Caco-2 (cell line): ENCODE measurements around the gene FAM131A. TPM values are rescaled to one million over a fixed set of nuclear protein-coding genes. Genes with fewer than 3 reads are reported as not detected.

Experiments
- BruUV-seq: library from RNA; stranded (reverse); fragments of 400-500 nt; replicated peaks from 2 replicates; lab custom pipeline; 2021; lab: Mats Ljungman, UMichigan
- CTCF ChIA-PET: fragments of 300-600 bp; sonication (Branson Sonifier 250); formaldehyde crosslinking; loops from one replicate; lab custom pipeline; 2022; ENCODE audit warnings: antibody characterized with exemption; lab: Charles Lee
- POLR2A ChIA-PET: fragments of 300-600 bp; sonication (Branson Sonifier 250); formaldehyde crosslinking; loops from one replicate; lab custom pipeline; 2022; ENCODE audit warnings: antibody characterized with exemption; lab: Charles Lee
- DNase-seq, 2 experiments: peaks; one replicate each; pipeline versions ENCODE4 v3.0.0 to v3.0.0-alpha.2; 2020 to 2022
- H3K27me3 ChIP-seq: replicated peaks from 2 replicates; pipeline ENCODE4 v1.6.0; 2011; ENCODE audit warnings: low read length; ENCODE audit not compliant: control insufficient read depth, insufficient read depth
- H3K36me3 ChIP-seq: 2 replicates; pipeline ENCODE4 v1.5.1; 2011; ENCODE audit warnings: low read length; ENCODE audit not compliant: control insufficient read depth, insufficient read depth
- H3K4me1 ChIP-seq: fragments of 250-450 bp; sonication (Bioruptor Pico); 2 replicates; pipeline ENCODE4 v1.5.1; 2020; ENCODE audit warnings: mild to moderate bottlenecking
- H3K4me3 ChIP-seq: 2 replicates; pipeline ENCODE4 v1.5.1; 2011; ENCODE audit warnings: low read depth, mild to moderate bottlenecking, control low read depth, low read length
- H3K9me3 ChIP-seq: fragments of 250-450 bp; sonication (Bioruptor Pico); 2 replicates; pipeline ENCODE4 v1.5.1; 2020; ENCODE audit warnings: mild to moderate bottlenecking, moderate library complexity
- H3K27ac Mint-ChIP-seq: one replicate; pipeline ENCODE4 v1.8.0; 2022; ENCODE audit warnings: mixed read lengths; ENCODE audit not compliant: unreplicated experiment
- H3K27me3 Mint-ChIP-seq: one replicate; pipeline ENCODE4 v1.8.0; 2022; ENCODE audit warnings: mixed read lengths; ENCODE audit not compliant: insufficient read depth, unreplicated experiment
- H3K36me3 Mint-ChIP-seq: one replicate; pipeline ENCODE4 v1.8.0; 2022; ENCODE audit warnings: mild to moderate bottlenecking, mixed read lengths; ENCODE audit not compliant: insufficient read depth, unreplicated experiment
- H3K4me1 Mint-ChIP-seq: one replicate; pipeline ENCODE4 v1.8.0; 2022; ENCODE audit warnings: low read depth, mixed read lengths; ENCODE audit not compliant: unreplicated experiment
- H3K4me3 Mint-ChIP-seq: one replicate; pipeline ENCODE4 v1.8.0; 2022; ENCODE audit warnings: mild to moderate bottlenecking, moderate library complexity, mixed read lengths; ENCODE audit not compliant: unreplicated experiment
- H3K9me3 Mint-ChIP-seq: one replicate; pipeline ENCODE4 v1.8.0; 2022; ENCODE audit warnings: mixed read lengths; ENCODE audit not compliant: unreplicated experiment
- CTCF ChIP-seq, 2 experiments: fragments of 200-600 bp in 1 of 2; IDR thresholded peaks; 1 replicate in 1 of 2; 2 replicates in 1 of 2; pipeline versions ENCODE4 v1.5.1 to v1.8.0; 2011 to 2022; ENCODE audit warnings: antibody characterized with exemption in 1 of 2, control low read depth in 1 of 2, inconsistent platforms in 1 of 2, low read depth in 1 of 2, low read length in 1 of 2, mild to moderate bottlenecking in 1 of 2, moderate library complexity in 1 of 2; ENCODE audit not compliant: insufficient read depth in 1 of 2, severe bottlenecking in 1 of 2, unreplicated experiment in 1 of 2
- intact Hi-C: fragments of 100-400 bp; cut with micrococcal nuclease; formaldehyde crosslinking; loops from one replicate; pipeline ENCODE4 v1.10.0; 2022; ENCODE audit not compliant: unreplicated experiment
- total RNA-seq: library from RNA; stranded (reverse); gene quantifications from 2 replicates; pipeline ENCODE4 v1.2.3, GENCODE V29; 2022

FAM131A gene
- total RNA-seq, 1 experiment from 2014 or later: 6.1 TPM

DNA sequence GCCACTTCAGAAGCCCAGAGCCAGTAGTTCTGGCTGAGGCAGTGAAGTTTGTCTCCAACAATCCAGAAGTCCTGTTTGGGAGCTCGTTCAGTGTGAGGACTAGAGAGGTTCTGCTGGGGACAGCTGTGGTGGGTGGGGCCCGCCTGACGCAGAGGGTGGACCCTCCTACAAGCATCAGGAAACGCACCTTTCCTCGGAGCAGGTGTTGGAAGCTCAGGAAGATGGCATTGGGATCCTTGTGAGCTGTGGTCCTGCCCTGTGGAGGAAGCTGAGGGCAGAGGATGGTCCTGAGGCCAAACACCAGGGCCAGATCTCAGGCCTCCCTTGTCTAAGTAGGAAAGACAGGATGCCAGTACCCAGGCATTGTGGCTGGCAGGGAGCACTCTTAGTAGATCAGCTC is 35.5 kb downstream of the FAM131A start:
- Mint-ChIP-seq H3K4me1 (peaks cover 7% of the 10 kb centered on the region), H3K4me3 (no peak overlapping the region), H3K36me3 (peaks cover 18% of the 10 kb centered on the region), H3K9me3 (no peaks in the 10 kb centered on the region), H3K27me3 (no peaks in the 10 kb centered on the region), H3K27ac (no peak overlapping the region)
- ChIA-PET POLR2A (no interaction called here), CTCF (interaction anchor here (1.9 to 2.5 kb wide), 2 partner anchors 141 to 170 kb away, joined by 71 to 117 read pairs; no protein-coding TSS in a partner anchor)
- no peak for DNase-seq
- Histone ChIP-seq H3K9me3 (no peaks in the 10 kb centered on the region), H3K36me3 (no peaks in the 10 kb centered on the region; the same call in 1 of the 2 replicates), H3K4me1 (peaks cover 6% of the 10 kb centered on the region; the same call in 1 of the 2 replicates), H3K27me3 (no peaks in the 10 kb centered on the region), H3K4me3 (no peak overlapping the region)
- intact Hi-C loops: no loop called here
- no peak for TF ChIP-seq CTCF (IDR thresholded peaks at IDR 0.05; ENCODE audit: insufficient read depth in 1 of 2, low read depth in 1 of 2, low read length in 1 of 2, severe bottlenecking in 1 of 2, unreplicated experiment in 1 of 2)
- no TSS peak for BruUV-seq

- Histone ChIP-seq H3K9me3 (no peaks in the 10 kb centered on the region), H3K4me3 (no peak overlapping the region), H3K36me3 (no peaks in the 10 kb centered on the region; the same call in 1 of the 2 replicates), H3K4me1 (peaks cover 9% of the 10 kb centered on the region), H3K27me3 (no peaks in the 10 kb centered on the region)
- H3K4me1 Mint-ChIP-seq: peaks cover 7% of the 10 kb centered on the region
- no peak for TF ChIP-seq CTCF (IDR thresholded peaks at IDR 0.05; ENCODE audit: insufficient read depth in 1 of 2, low read depth in 1 of 2, low read length in 1 of 2, severe bottlenecking in 1 of 2, unreplicated experiment in 1 of 2)
- no TSS peak for BruUV-seq
- no peaks in the 10 kb centered on the region for H3K9me3 Mint-ChIP-seq
- intact Hi-C loops: no loop called here
- peaks cover 14% of the 10 kb centered on the region for H3K36me3 Mint-ChIP-seq
- H3K4me3 Mint-ChIP-seq: no peak overlapping the region
- DNase-seq: no peak
- CTCF ChIA-PET: interaction anchor here (2.5 kb wide), 1 partner anchor 169 kb away, joined by 71 read pairs; no protein-coding TSS in a partner anchor
- H3K27me3 Mint-ChIP-seq: no peaks in the 10 kb centered on the region
- H3K27ac Mint-ChIP-seq: no peak overlapping the region
- POLR2A ChIA-PET: no interaction called here
Observed at GRCh38 chr3:184373422-184373821, 36.0 kb downstream of the FAM131A start.

- TF ChIP-seq CTCF (IDR thresholded peaks at IDR 0.05; ENCODE audit: insufficient read depth in 1 of 2, low read depth in 1 of 2, low read length in 1 of 2, severe bottlenecking in 1 of 2, unreplicated experiment in 1 of 2): no peak
Observed at GRCh38 chr3:184375747-184376461, 38.5 kb downstream of the FAM131A start.

More at GRCh38 chr3:184375747-184376461, 38.5 kb downstream of the FAM131A start:
- Mint-ChIP-seq H3K9me3 (no peaks in the 10 kb centered on the region), H3K36me3 (no peaks in the 10 kb centered on the region), H3K27ac (no peak overlapping the region), H3K27me3 (no peaks in the 10 kb centered on the region), H3K4me1 (peaks cover 18% of the 10 kb centered on the region), H3K4me3 (no peak overlapping the region)
- H3K9me3 ChIP-seq: no peaks in the 10 kb centered on the region
- no peak for DNase-seq
- intact Hi-C loops: no loop called here
- ChIA-PET POLR2A (no interaction called here), CTCF (interaction anchor here (0.6 kb wide), 1 partner anchor 10 kb away, joined by 3 read pairs; no protein-coding TSS in a partner anchor)
- no peak overlapping the region for H3K4me3 ChIP-seq
- BruUV-seq: no TSS peak
- H3K36me3 ChIP-seq: no peaks in the 10 kb centered on the region; the same call in 1 of the 2 replicates
- H3K27me3 ChIP-seq: no peaks in the 10 kb centered on the region
- peaks cover 22% of the 10 kb centered on the region for H3K4me1 ChIP-seq
